ENCODE measurements around the gene SLC6A6. TPM values are rescaled to one million over a fixed set of nuclear protein-coding genes. Genes with fewer than 3 reads are reported as not detected.

Gene SLC6A6
- total RNA-seq, 1 donor from 2014 or later = 35.4 TPM

- Histone ChIP-seq H3K36me3 (peaks cover 14% of the 10 kb centered on the region), H3K27ac (replicated peaks) (no peak overlapping the region)
- DNase-seq = no peak
Observed at GRCh38 chr3:14411166-14411526, 8.7 kb downstream of the SLC6A6 start.

GRCh38 chr3:14411988-14412387, 9.6 kb downstream of the SLC6A6 start:
- Histone ChIP-seq H3K4me3 (no peak overlapping the region), H3K36me3 (peaks cover 21% of the 10 kb centered on the region), H3K9me3 (replicated peaks) (no peaks in the 10 kb centered on the region), H3K4me1 (peaks cover 23% of the 10 kb centered on the region), H3K27me3 (ENCODE audit: low read depth) (no peaks in the 10 kb centered on the region), H3K27ac (replicated peaks) (no peak overlapping the region)
- intact Hi-C loops (cut with micrococcal nuclease) = no loop called here
- TF ChIP-seq, protein P1, sequence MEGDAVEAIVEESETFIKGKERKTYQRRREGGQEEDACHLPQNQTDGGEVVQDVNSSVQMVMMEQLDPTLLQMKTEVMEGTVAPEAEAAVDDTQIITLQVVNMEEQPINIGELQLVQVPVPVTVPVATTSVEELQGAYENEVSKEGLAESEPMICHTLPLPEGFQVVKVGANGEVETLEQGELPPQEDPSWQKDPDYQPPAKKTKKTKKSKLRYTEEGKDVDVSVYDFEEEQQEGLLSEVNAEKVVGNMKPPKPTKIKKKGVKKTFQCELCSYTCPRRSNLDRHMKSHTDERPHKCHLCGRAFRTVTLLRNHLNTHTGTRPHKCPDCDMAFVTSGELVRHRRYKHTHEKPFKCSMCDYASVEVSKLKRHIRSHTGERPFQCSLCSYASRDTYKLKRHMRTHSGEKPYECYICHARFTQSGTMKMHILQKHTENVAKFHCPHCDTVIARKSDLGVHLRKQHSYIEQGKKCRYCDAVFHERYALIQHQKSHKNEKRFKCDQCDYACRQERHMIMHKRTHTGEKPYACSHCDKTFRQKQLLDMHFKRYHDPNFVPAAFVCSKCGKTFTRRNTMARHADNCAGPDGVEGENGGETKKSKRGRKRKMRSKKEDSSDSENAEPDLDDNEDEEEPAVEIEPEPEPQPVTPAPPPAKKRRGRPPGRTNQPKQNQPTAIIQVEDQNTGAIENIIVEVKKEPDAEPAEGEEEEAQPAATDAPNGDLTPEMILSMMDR (IDR thresholded peaks at IDR 0.05; ENCODE audit: borderline replicate concordance) = no peak
- DNase-seq = no peak

More at GRCh38 chr3:14411166-14411526, 8.7 kb downstream of the SLC6A6 start:
- H3K4me3 ChIP-seq = no peak overlapping the region
- H3K9me3 ChIP-seq (replicated peaks) = no peaks in the 10 kb centered on the region
- intact Hi-C loops (cut with micrococcal nuclease) = no loop called here
- no peaks in the 10 kb centered on the region for H3K27me3 ChIP-seq (ENCODE audit: low read depth)
- peaks cover 30% of the 10 kb centered on the region for H3K4me1 ChIP-seq
- TF ChIP-seq, protein P1 (IDR thresholded peaks at IDR 0.05; ENCODE audit: borderline replicate concordance) = no peak

DNA sequence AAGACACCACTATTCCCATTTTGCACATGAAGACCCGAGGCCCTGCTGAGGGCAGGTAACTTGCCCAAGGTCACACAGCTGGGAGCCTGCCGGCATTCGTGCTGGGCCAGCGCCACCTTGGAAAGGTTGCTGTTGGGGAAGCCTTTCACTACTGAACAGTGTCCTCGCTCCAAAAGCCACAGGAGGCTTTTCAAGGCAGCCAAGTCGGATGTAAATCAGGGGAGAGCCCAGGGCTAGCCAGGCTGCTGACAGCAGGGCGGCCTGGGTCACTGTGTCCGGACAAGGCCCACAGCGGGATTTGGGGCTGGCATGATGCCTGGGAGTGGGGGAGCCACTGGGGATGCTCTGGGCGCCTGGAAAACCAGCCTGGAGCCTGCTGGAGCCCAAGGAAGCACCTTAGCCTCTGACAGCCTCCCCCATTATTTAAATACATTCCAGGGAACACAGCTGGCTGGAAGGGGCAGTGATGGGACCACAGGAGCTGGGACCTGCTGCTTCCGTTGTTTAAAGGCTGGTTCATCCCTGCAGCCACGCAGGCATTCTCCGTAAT, 10.5 kb downstream of the SLC6A6 start:
- no peak overlapping the region for H3K4me3 ChIP-seq
- no peaks in the 10 kb centered on the region for H3K9me3 ChIP-seq (replicated peaks)
- H3K36me3 ChIP-seq = peaks cover 30% of the 10 kb centered on the region
- intact Hi-C loops (cut with micrococcal nuclease) = no loop called here
- no peak overlapping the region for H3K27ac ChIP-seq (replicated peaks)
- no peaks in the 10 kb centered on the region for H3K27me3 ChIP-seq (ENCODE audit: low read depth)
- TF ChIP-seq, protein P1 (IDR thresholded peaks at IDR 0.05; ENCODE audit: borderline replicate concordance) = no peak
- peaks cover 23% of the 10 kb centered on the region for H3K4me1 ChIP-seq
- DNase-seq = no peak

GRCh38 chr3:14413381-14414071, 11.1 kb downstream of the SLC6A6 start:
- Histone ChIP-seq H3K9me3 (replicated peaks) (no peaks in the 10 kb centered on the region), H3K27me3 (ENCODE audit: low read depth) (no peaks in the 10 kb centered on the region), H3K4me3 (no peak overlapping the region), H3K36me3 (peaks cover 30% of the 10 kb centered on the region), H3K27ac (replicated peaks) (no peak overlapping the region), H3K4me1 (peaks cover 23% of the 10 kb centered on the region)
- no peak for DNase-seq
- intact Hi-C loops (cut with micrococcal nuclease) = no loop called here
- TF ChIP-seq, protein P1 (IDR thresholded peaks at IDR 0.05; ENCODE audit: borderline replicate concordance) = no peak

DNA sequence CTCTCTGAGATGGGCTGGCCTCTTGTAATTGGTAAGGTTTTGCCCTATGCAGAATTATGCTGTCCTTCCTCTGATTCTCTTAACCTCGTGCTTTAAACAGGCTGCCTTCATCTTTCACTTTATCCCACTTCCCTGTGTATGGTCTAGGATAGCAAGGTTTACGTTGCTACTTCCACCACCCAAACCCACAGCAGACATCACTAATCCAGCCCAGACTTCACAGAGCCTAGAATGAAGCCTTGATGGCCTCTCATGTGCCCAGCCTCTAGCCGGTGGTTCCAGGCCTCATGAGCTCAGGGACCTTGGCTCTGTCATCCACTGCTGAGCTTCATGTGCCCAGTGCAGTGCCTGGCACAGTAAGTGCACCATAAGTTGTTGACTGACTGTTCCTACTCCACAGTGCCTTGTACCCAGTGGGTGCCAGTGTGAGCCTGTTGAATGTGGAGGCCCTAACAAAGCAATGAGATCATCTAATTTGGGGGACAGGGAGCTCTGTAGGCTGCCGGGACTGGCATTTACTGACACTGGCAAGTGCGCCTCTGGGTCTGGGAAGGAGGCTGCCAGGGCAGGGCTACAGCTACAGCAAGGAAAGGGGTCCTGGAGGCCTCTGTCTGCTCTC, 12.5 kb downstream of the SLC6A6 start:
- Histone ChIP-seq H3K4me3 (no peak overlapping the region), H3K27me3 (ENCODE audit: low read depth) (no peaks in the 10 kb centered on the region), H3K27ac (replicated peaks) (no peak overlapping the region), H3K9me3 (replicated peaks) (no peaks in the 10 kb centered on the region), H3K36me3 (peaks cover 30% of the 10 kb centered on the region), H3K4me1 (peaks cover 24% of the 10 kb centered on the region)
- TF ChIP-seq, protein P1 (IDR thresholded peaks at IDR 0.05; ENCODE audit: borderline replicate concordance) = no peak
- intact Hi-C loops (cut with micrococcal nuclease) = no loop called here
- no peak for DNase-seq

Data from left ventricle myocardium inferior (tissue), 1 donor.